ENCODE results near the gene SLC6A18. TPM values are rescaled to one million over a fixed set of nuclear protein-coding genes. Genes with fewer than 3 reads are reported as not detected.

Gene SLC6A18
- total and polyA plus RNA-seq, 9 of the 15 experiments (the other 6 are each of a cell fraction or from before 2014, with no cell fraction given) = not detected

DNA sequence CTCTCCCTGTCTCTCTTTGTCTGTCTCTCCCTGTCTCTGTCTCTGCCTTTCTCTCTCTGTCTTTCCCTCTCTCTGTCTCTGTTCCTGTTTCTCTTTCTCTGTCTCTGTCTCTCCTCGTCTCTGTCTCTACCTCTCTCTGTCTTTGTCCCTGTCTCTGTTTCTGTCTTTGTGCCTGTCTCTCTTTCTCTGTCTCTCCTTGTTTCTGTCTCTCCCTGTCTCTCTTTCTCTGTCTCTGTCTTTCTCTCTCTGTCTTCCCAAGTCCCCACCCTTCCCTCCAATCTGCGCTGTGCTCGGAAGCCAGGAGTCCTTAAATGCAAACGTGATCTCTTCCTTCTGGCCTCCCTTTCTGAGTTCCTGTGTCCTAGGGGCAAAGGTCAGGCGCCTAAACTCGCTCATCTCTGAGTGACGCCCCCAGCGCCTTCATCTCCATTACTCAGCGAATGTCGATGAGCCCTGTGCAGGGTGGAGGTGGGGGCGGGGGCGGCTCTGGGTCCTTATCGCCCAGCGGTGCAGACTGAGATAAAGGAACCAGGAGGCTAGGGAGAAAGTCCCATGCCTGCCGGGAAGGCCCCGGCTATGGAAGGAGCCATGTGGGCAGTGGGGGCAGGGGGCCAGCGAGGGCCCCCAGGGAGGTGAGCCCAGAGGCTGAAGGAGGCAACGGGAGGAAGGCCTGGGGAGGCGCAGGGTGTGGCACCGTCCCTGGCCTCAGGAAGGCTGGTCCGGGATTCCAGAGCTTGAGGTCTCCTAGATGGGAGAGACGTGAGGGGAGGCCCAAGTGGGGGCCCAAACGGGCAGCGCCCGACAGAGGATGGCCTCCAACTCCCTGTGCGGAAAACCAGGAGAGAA, 25.3 kb upstream of the SLC6A18 start (continued):
- TF ChIP-seq ADNP (tag; IDR thresholded peaks at IDR 0.05) = no peak
- TF ChIP-seq BDP1 (IDR thresholded peaks at IDR 0.05; ENCODE audit: insufficient read depth, insufficient read length) = no peak
- no peak for TF ChIP-seq FOXA1 (IDR thresholded peaks at IDR 0.05; ENCODE audit: borderline replicate concordance)
- TF ChIP-seq RB1 (IDR thresholded peaks at IDR 0.05; ENCODE audit: low read depth) = no peak
- TF ChIP-seq POLR2AphosphoS5 (IDR thresholded peaks at IDR 0.05; ENCODE audit: control insufficient read depth, insufficient read depth, low read depth, low read length) = 0 out of 2 replicates have a peak, but pooled peaks have one; percentile 23
- TF ChIP-seq, protein P1, sequence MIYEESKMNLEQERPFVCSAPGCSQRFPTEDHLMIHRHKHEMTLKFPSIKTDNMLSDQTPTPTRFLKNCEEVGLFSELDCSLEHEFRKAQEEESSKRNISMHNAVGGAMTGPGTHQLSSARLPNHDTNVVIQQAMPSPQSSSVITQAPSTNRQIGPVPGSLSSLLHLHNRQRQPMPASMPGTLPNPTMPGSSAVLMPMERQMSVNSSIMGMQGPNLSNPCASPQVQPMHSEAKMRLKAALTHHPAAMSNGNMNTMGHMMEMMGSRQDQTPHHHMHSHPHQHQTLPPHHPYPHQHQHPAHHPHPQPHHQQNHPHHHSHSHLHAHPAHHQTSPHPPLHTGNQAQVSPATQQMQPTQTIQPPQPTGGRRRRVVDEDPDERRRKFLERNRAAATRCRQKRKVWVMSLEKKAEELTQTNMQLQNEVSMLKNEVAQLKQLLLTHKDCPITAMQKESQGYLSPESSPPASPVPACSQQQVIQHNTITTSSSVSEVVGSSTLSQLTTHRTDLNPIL (CRISPR knock-in tag; IDR thresholded peaks at IDR 0.05) = 0 out of 2 replicates have a peak, but pooled peaks have one; percentile 36
- TF ChIP-seq, protein P2, sequence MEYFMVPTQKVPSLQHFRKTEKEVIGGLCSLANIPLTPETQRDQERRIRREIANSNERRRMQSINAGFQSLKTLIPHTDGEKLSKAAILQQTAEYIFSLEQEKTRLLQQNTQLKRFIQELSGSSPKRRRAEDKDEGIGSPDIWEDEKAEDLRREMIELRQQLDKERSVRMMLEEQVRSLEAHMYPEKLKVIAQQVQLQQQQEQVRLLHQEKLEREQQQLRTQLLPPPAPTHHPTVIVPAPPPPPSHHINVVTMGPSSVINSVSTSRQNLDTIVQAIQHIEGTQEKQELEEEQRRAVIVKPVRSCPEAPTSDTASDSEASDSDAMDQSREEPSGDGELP (CRISPR knock-in tag; IDR thresholded peaks at IDR 0.05; ENCODE audit: borderline replicate concordance) = peak; percentile 63; the same call in 1 of the 2 replicates
- TF ChIP-seq CBX3 (IDR thresholded peaks at IDR 0.05; ENCODE audit: borderline replicate concordance in 1 of 2, low read length in 2 of 2) = no peak
- peak; percentile 92 for TF ChIP-seq BHLHE40 (IDR thresholded peaks at IDR 0.05; ENCODE audit: low read length)
- no peak for TF ChIP-seq ZC3H4 (CRISPR knock-in tag; IDR thresholded peaks at IDR 0.05; ENCODE audit: borderline replicate concordance)
- peak in 1 of 2 experiments; percentile 70; a peak in 2 of 4 replicates for TF ChIP-seq ZNF318 (IDR thresholded peaks at IDR 0.05; ENCODE audit: borderline replicate concordance in 1 of 2, low read depth in 1 of 2)
- peak; percentile 79 for TF ChIP-seq ZNF644 (tag; IDR thresholded peaks at IDR 0.05; ENCODE audit: low read depth)
- TF ChIP-seq PREB (CRISPR knock-in tag; IDR thresholded peaks at IDR 0.05) = no peak
- TF ChIP-seq TAF9B (IDR thresholded peaks at IDR 0.05; ENCODE audit: partially characterized antibody) = no peak

All from K562 (cell line).